ENCODE measurements around the gene SLC25A21.

The SLC25A21 gene

DNA sequence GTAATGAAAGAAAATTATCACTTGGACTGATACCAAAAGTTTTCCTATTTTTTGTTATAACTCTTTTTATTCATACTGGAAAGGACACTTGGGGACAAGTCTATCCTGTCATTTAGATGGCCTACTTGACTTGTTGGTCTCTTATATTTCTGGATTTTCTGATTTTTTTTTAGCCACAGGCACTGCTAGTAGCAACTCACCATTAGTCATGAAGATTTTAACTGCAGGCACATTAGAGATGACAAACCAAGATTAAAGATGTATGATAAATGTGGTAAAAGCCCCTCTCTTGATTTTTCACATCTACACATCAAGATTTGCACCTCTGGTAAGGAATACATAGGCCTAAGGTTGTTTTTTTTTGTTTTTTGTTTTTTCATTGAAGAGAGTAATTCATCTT is 217.0 kb downstream of the SLC25A21 start:
- H2AFZ ChIP-seq (ENCODE audit: low read length): no peak overlapping the region
- TF ChIP-seq EZH2 (optimal IDR thresholded peaks at IDR 0.05; ENCODE audit: low read depth, low read length) (no peak), EZH2phosphoT487 (IDR thresholded peaks at IDR 0.05; ENCODE audit: low read length) (no peak), CTCF (IDR thresholded peaks at IDR 0.05; ENCODE audit: low read length) (no peak)
- no peaks in the 10 kb centered on the region for H3K4me1 ChIP-seq (ENCODE audit: low read length)
- no peak overlapping the region for H3K9ac ChIP-seq (ENCODE audit: low read length)
- no peaks in the 10 kb centered on the region for H3K9me3 ChIP-seq (replicated peaks; ENCODE audit: insufficient read depth, low read length)
- no peaks in the 10 kb centered on the region for H3K79me2 ChIP-seq (ENCODE audit: low read length)
- no peaks in the 10 kb centered on the region for H3K9me2 ChIP-seq (replicated peaks; ENCODE audit: insufficient read depth, low read length)
- no peak overlapping the region for H3K27ac ChIP-seq (ENCODE audit: low read length)
- no peak overlapping the region for H3K4me2 ChIP-seq (ENCODE audit: low read depth, low read length)
- H4K20me1 ChIP-seq (ENCODE audit: insufficient read depth, low read length): no peaks in the 10 kb centered on the region
- no peaks in the 10 kb centered on the region for H3K27me3 ChIP-seq (replicated peaks; ENCODE audit: insufficient read depth, low read length)
- H3F3A ChIP-seq (ENCODE audit: insufficient read depth, low read length): no peaks in the 10 kb centered on the region
- no peak for DNase-seq
- H3K36me3 ChIP-seq (replicated peaks; ENCODE audit: insufficient read depth, low read length): no peaks in the 10 kb centered on the region
- no peak overlapping the region for H3K4me3 ChIP-seq (ENCODE audit: low read length)

GRCh38 chr14:36952689-36953088 is 219.7 kb downstream of the SLC25A21 start:
- no peaks in the 10 kb centered on the region for H3K79me2 ChIP-seq (ENCODE audit: low read length)
- no peaks in the 10 kb centered on the region for H3K9me3 ChIP-seq (replicated peaks; ENCODE audit: insufficient read depth, low read length)
- H2AFZ ChIP-seq (ENCODE audit: low read length): no peak overlapping the region
- DNase-seq: no peak
- H3K27me3 ChIP-seq (replicated peaks; ENCODE audit: insufficient read depth, low read length): no peaks in the 10 kb centered on the region
- H3K27ac ChIP-seq (ENCODE audit: low read length): no peak overlapping the region
- no peak overlapping the region for H3K4me2 ChIP-seq (ENCODE audit: low read depth, low read length)
- no peaks in the 10 kb centered on the region for H3K9me2 ChIP-seq (replicated peaks; ENCODE audit: insufficient read depth, low read length)
- H3K9ac ChIP-seq (ENCODE audit: low read length): no peak overlapping the region
- no peaks in the 10 kb centered on the region for H3K4me1 ChIP-seq (ENCODE audit: low read length)
- no peak overlapping the region for H3K4me3 ChIP-seq (ENCODE audit: low read length)
- H3F3A ChIP-seq (ENCODE audit: insufficient read depth, low read length): no peaks in the 10 kb centered on the region
- H3K36me3 ChIP-seq (replicated peaks; ENCODE audit: insufficient read depth, low read length): no peaks in the 10 kb centered on the region
- H4K20me1 ChIP-seq (ENCODE audit: insufficient read depth, low read length): no peaks in the 10 kb centered on the region
- TF ChIP-seq EZH2 (optimal IDR thresholded peaks at IDR 0.05; ENCODE audit: low read depth, low read length) (no peak), EZH2phosphoT487 (IDR thresholded peaks at IDR 0.05; ENCODE audit: low read length) (no peak), CTCF (IDR thresholded peaks at IDR 0.05; ENCODE audit: low read length) (no peak)

GRCh38 chr14:36951380-36951911 is 221.0 kb downstream of the SLC25A21 start:
- Histone ChIP-seq H3K4me1 (ENCODE audit: low read length) (no peaks in the 10 kb centered on the region), H3F3A (ENCODE audit: insufficient read depth, low read length) (no peaks in the 10 kb centered on the region), H3K27me3 (replicated peaks; ENCODE audit: insufficient read depth, low read length) (no peaks in the 10 kb centered on the region), H2AFZ (ENCODE audit: low read length) (no peak overlapping the region), H3K9me3 (replicated peaks; ENCODE audit: insufficient read depth, low read length) (no peaks in the 10 kb centered on the region), H3K9me2 (replicated peaks; ENCODE audit: insufficient read depth, low read length) (no peaks in the 10 kb centered on the region), H3K4me2 (ENCODE audit: low read depth, low read length) (no peak overlapping the region), H4K20me1 (ENCODE audit: insufficient read depth, low read length) (no peaks in the 10 kb centered on the region), H3K27ac (ENCODE audit: low read length) (no peak overlapping the region), H3K79me2 (ENCODE audit: low read length) (no peaks in the 10 kb centered on the region), H3K4me3 (ENCODE audit: low read length) (no peak overlapping the region), H3K36me3 (replicated peaks; ENCODE audit: insufficient read depth, low read length) (no peaks in the 10 kb centered on the region), H3K9ac (ENCODE audit: low read length) (no peak overlapping the region)
- TF ChIP-seq CTCF (IDR thresholded peaks at IDR 0.05; ENCODE audit: low read length) (no peak), EZH2phosphoT487 (IDR thresholded peaks at IDR 0.05; ENCODE audit: low read length) (no peak), EZH2 (optimal IDR thresholded peaks at IDR 0.05; ENCODE audit: low read depth, low read length) (no peak)
- DNase-seq: no peak

Data from MM.1S (cell line).